Measurements from ENCODE around the gene OR8G5.
"Not testable (repeated sequence)": the region's sequence is repeated elsewhere in the genome, so short reads cannot be mapped to it uniquely, and the experiment has no call there.

The OR8G5 gene

GRCh38 chr11:124256076-124256475 is at the start of gene OR8G5:
TSS of gene OR8G5 (plus strand) at chr11:124256376. CDS start at chr11:124264932, 8,556 bp downstream.
- no peak for DNase-seq

DNA sequence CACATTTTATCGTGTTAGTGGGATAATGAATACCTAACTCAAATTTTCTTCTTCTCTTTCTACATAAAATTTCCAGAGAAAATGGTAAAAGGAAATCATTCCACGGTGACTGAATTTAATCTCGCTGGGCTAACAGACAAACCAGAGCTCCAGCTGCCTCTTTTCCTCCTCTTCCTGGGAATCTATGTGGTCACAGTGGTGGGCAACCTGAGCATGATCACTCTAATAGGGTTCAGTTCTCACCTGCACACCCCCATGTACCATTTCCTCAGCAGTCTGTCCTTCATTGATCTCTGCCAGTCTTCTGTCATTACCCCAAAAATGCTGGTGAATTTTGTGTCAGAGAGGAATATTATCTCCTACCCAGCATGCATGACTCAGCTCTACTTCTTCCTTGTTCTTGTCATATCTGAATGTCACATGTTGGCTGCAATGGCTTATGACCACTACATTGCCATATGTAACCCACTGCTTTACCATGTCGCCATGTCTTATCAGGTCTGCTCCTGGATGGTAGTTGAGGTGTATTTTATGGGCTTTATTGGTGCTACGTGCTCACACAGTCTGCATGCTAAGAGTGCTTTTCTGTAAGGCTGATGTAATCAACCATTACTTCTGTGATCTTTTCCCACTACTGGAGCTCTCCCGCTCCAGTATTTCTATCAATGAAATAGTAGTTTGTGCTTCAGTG is 48.9 kb upstream of the OR8G5 start:
- no peak for DNase-seq

DNA sequence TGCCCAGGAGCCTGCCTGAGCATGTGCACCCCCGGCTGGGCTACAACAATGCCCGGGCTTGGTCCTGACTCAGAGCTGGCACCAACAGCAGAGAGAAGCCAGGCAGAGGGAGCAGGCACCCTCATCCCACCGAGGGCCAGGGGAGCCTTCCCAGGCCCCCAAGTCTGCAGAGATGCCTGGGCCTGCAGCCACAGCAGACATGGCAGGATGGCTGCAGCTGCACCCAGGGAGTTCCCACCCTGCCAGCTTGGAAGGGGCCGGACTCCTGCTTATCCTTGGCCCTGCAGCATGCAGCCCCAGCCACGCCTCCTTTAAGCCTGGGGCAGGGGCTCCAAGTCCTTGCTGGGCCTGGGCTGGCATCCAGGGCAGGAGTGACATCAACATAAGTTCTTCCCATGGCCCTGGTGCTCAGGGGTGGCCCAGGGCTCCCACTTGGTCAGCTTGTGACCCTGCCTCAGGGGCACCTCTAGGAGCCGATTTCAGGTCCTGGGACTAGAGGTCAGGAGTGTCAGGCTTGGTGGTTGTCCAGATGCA is 46.3 kb upstream of the OR8G5 start:
- no peak for DNase-seq

DNA sequence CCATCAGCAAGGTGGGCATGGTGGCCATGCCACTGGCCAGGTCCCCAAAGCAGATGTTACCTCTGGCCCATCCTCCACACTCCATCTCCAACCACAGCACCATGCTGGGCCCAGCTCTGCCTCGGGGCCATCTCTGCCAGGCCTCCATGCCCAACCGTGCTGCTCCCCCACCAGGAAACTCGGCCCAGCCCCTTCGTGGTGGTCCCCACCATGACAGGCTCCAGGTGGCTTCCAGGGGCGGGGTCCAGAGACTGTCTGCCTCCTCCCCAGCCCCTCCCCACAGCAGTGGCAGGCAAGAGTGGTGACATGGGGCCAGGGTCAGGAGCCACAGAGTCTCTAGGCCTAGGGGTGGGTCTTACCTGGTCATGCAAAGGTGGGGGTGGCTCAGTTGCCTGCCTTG is 45.8 kb upstream of the OR8G5 start:
- no peak for DNase-seq

GRCh38 chr11:124211321-124211720 is 44.9 kb upstream of the OR8G5 start:
- DNase-seq, result no peak

DNA sequence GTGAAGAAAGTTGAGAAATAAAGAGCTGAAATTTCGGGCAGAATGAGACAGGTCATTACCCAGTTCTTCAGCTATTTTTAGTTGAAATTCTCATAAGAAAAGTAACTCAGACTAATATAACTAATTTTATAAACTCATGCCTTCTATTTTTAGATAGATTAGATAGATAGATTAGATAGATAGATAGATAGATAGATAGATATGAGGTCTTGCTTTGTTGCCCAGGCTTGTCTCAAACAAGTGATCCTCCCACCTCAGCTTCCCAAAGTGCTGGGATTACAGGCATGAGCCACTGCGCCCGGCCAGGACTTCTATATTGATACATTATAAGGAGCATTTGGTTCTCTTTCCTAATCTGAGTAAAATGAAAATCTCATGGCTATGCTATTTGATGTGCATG is 42.1 kb upstream of the OR8G5 start:
- no peak for DNase-seq

DNA sequence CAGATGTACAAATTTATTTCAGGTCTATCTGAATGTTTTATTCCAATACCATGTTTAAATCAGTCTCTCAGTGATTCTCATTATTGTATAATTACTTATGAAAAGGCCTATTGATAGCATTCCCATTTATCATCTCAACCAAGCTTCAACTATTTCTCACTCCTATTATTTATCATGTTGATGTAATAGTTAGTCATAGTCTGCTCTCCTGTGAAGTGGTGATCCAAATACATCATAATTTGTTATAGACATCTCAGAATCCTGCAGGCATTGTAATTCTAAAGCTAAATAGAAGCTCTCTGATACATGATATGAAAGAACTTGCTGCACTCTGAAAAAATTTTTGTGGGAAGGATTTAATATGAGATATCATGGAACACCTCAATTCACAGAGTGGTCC is 37.0 kb upstream of the OR8G5 start:
- no peak for DNase-seq

DNA sequence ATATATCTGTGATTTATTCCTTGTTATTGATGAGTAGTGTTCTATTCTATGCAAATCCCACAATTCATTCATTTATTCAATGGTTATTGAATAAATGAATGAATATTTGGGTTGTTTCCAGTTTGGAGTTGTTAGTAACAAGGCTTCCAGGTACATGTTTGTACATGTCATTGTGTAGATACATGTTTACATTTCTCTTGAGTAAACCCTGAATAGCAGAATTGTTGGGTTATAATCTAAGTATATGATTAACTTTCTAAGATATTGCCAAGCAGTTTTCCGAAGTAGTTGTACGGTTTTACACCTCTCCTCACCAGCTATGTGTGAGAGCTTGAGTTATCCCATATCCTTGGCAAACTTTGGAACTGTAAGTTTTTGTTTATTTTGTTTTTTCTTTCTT is 33.8 kb upstream of the OR8G5 start:
- DNase-seq, result no peak

DNA sequence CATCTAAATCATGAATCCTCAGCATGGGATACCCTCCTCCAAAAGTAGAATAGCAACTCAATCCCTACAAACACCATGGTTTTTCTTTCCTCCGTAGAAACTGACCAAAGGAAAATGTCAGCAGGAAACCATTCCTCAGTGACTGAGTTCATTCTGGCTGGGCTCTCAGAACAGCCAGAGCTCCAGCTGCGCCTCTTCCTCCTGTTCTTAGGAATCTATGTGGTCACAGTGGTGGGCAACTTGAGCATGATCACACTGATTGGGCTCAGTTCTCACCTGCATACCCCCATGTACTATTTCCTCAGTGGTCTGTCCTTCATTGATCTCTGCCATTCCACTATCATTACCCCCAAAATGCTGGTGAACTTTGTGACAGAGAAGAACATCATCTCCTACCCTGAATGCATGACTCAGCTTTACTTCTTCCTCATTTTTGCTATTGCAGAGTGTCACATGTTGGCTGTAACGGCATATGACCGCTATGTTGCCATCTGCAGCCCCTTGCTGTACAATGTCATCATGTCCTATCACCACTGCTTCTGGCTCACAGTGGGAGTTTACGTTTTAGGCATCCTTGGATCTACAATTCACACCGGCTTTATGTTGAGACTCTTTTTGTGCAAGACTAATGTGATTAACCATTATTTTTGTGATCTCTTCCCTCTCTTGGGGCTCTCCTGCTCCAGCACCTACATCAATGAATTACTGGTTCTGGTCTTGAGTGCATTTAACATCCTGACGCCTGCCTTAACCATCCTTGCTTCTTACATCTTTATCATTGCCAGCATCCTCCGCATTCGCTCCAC is 31.4 kb upstream of the OR8G5 start:
- DNase-seq, result not testable (repeated sequence)

GRCh38 chr11:124225471-124225870 is 30.7 kb upstream of the OR8G5 start:
- DNase-seq, result no peak

DNA sequence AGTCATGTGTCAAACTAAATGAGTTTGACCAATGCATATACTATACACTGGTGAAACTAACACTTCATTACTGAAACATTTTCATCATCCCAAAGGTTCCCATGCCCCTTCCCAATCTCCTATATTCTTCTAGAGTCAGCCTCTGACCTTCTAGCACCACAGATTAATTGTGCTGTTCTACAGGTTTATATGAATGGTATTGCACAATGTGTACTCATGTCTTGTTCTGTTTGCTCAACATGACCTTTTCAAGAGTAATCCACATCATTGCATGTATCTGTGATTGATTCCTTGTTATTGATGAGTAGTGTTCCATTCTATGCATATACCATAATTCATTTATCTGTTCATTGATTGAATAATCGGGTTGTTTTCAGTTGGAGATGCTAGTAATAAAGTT is 22.8 kb upstream of the OR8G5 start:
- no peak for DNase-seq

GRCh38 chr11:124238512-124238911 is 17.7 kb upstream of the OR8G5 start:
- no peak for DNase-seq

DNA sequence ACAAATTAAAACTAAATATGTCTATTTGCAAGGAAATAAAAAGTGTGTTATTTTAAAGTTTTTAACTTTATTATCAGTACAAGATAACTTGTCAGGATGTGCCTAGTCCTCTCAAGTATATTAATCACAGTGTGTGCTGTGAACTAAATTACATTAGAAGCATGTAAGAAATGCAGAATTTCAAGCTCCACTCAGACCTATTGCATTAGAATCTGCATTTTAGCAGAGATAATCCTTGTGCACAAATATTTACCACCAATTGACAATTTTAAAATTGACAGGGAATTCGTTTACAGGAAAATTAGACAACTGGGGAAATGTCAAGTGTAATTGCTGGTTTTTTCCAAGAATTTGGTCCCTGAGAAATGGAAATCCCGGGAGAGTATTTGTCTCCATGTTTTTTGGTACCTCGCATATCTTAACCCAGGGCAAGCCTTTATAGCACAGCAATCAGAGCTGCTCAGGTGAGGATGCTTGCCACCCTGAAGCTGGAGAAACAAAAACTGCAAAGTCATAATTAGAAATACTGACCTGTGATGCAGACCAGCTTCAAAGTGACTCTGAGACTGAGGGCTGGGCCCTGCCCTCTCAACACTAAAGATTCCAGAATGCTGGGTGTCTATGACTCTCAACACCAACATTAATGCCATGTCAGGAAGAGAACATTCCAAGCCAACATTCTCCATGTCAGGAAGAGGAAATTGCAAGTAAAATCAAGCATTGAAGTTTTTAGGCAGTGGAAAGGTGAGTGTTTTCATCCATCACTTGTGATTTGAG is 15.4 kb upstream of the OR8G5 start, which contains the start of gene OR8G1:
OR8G1 (plus strand) TSS at position 475 of the 777 bp plus-strand sequence. CDS start 8,581 bp downstream, outside the sequence.
- DNase-seq, result no peak

DNA sequence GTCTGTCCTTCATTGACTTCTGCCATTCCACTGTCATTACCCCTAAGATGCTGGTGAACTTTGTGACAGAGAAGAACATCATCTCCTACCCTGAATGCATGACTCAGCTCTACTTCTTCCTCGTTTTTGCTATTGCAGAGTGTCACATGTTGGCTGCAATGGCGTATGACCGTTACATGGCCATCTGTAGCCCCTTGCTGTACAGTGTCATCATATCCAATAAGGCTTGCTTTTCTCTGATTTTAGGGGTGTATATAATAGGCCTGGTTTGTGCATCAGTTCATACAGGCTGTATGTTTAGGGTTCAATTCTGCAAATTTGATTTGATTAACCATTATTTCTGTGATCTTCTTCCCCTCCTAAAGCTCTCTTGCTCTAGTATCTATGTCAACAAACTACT is 6.3 kb upstream of the OR8G5 start:
- DNase-seq, result not testable (repeated sequence)

GRCh38 chr11:124265041-124265440 is 8.9 kb downstream of the OR8G5 start:
- not testable (repeated sequence) for DNase-seq

- not testable (repeated sequence) for DNase-seq
These were observed 14.7 kb downstream of the OR8G5 start for GRCh38 chr11:124270886-124271285.

- DNase-seq, result no peak
These were observed 17.8 kb downstream of the OR8G5 start for GRCh38 chr11:124274000-124274399.

GRCh38 chr11:124276081-124276480 is 19.9 kb downstream of the OR8G5 start:
- no peak for DNase-seq

DNA sequence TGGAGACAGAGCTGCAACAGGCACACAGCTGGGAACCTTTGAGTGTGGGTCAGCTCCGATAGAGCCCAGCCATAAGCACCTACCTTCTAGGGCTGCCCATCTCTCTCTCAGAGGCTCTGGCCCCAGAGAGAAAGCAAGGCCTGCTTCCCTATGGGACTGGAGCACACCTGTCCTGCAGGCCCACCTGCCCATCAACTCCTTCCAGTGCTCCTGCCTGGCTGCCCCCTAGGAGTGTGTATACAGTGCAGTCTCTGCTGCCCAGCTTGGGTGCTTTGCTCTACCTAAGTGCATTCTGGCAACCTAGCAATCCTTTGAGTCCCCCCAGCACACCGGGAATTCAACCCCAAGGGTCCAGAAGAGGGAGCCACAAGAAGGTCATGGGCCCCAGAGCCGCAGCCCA is 21.0 kb downstream of the OR8G5 start:
- DNase-seq, result no peak

DNA sequence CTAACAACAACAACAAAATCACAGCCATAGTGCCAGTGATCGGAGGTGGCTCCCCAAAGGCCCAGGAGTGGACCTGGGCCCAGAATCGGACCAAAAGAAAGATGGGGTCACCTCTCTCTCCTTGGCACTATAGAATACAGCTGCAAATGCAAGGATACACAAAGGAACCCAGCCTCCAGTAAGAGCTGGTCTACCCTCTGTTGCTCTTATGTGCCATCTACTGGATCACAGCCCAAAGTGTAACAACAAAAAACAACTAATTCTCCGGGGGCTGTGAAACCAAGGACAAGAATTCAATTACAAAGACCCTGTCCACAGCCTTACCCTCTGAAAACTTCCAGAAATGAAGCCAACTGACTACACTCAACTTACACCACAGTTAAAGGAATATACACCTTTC is 21.6 kb downstream of the OR8G5 start:
- DNase-seq, result no peak

DNA sequence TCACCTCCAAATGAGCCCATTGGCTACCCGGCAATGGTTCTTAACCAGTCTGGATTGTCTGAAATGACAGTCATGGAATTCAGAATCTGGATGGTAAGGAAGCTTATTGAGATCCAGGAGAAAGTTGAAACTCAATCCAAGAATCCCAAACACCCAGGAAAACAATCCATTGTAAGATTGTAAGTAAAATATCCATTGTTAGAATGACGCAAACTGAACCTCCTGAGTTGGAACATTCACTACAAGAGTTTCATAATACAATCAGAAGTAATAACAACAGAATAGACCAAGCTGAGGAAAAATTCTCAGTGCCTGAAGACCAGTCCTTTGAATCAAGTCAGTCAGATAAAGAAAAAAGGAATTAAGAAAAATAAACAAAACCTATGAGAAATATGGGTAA is 22.1 kb downstream of the OR8G5 start:
- DNase-seq, result no peak

- DNase-seq, result no peak
These were observed 29.6 kb downstream of the OR8G5 start for GRCh38 chr11:124285610-124286344.

DNA sequence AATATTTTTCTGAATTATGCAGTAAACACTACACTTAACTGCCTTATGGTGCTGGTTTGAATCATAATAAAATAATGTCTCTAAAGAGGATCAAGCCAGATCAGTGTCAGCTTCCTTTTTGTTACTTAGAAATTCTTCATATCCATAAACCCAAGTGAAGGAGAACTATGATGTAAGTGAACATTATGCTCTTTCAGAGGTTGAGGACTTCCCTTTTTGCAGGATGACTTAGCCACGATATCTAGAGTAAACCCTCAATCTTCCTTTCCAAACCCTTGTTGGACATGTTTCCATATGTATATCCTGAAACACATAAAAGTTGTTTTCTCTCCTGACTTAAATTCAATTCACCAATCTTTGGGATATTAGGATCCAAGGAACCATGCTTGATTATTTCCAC is 38.5 kb downstream of the OR8G5 start:
- no peak for DNase-seq
